HG02970 (cell line): ENCODE data around the gene CYS1.

Source experiments
- ATAC-seq: cut with Tn5 transposase; IDR thresholded peaks from one replicate; pipeline ENCODE4 v1.9.1; 2021; ENCODE audit warnings: mild to moderate bottlenecking, moderate library complexity, moderate number of reproducible peaks; ENCODE audit not compliant: unreplicated experiment, low FRiP score

CYS1 gene

DNA sequence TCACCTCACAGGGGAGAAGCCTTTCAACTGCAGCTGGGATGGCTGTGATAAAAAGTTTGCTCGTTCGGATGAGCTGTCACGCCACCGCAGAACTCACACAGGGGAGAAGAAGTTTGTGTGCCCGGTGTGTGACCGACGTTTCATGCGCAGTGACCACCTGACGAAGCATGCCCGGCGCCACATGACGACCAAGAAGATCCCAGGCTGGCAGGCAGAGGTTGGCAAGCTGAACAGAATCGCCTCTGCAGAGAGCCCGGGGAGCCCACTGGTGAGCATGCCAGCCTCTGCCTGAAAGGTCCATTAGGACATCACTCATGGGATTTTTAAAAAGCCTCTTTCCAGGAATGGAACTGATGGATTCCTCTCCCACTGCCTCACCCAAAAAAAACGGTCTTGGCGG is 28.0 kb downstream of the CYS1 start:
- ATAC-seq: no peak

DNA sequence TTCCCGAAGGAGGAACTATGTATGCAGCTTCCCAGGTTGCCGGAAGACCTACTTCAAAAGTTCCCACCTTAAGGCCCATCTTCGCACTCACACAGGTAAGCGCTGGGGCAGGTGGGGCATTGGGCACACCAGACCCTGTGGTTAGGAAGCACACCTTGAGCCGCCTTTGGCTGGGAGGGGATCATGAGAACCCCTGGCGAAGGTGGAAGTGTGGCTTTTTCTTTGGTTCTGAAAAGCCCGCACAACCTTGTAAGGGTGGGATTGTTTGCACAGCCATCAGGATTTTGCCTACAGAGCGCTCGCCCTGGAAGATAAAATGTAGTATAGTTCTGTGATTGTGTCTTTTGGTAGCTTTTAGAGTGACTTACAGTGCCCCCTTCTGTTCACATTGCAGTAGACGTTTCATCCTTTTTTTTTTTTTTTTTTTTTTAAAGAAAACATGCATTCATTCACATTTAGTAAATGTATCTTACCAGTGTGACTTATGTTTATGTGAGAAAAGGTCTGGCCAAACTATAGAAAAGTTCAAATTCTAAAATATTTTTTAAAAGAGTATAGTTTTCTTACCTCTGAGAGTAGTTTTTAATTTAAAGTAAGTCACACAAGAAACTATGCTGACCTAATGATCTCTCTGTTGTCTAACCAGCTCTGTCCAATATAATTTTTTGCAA is 31.6 kb downstream of the CYS1 start:
- no peak for ATAC-seq

GRCh38 chr2:10047616-10048500 is 32.4 kb downstream of the CYS1 start:
- ATAC-seq: no peak

DNA sequence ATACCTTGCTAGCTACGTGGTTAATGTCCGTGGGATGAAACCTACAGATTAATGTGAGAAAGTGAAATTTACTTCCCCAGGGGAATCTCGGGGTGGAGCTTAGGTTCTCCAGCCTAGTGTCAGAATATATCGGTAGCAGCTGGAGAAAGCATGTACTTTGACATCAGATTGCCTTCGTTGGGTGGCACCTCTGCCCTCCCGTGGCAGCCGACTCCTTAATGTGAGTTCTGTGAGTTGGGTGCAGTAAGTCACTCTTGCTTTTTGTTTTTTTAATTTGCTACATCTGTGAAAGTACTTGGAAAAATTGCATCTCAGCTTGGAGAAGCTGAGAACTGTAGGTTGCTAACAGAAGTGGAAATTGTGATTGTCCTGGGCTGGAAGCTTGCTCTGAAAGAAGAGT is 33.3 kb downstream of the CYS1 start:
- no peak for ATAC-seq

DNA sequence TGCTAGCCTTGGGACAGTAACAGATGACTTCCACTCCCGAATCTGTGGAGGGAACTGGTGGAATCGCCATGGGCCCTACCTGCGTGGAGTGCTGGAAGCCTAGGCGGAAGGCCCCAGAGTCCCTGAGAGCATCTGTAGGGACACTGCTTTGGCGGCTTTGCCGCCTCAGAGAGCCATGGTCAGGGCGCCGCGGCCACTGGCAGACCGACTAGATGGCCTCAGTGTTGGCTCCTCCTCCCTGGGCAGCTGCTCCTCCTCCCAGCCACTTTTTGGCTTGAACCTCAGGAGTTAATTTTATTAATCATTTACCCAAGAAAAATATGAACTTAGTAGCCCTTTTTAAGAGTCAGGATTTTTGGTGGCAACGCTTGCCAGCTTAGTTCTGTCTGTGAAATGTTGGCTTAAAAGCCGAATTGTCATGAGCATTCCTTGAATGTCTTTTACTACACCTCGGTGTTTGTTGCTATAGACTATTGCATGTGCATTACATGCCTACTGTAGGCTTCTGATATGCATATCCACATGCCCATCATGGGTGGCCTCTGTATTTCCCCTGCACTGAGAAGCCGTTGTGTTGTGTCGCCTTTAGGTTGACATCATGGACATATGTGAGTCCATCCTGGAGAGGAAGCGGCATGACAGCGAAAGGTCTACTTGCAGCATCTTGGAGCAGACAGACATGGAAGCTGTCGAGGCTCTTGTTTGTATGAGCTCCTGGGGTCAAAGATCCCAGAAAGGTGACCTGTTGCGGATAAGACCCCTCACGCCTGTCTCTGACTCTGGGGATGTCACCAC is 34.5 kb downstream of the CYS1 start:
- ATAC-seq: no peak

DNA sequence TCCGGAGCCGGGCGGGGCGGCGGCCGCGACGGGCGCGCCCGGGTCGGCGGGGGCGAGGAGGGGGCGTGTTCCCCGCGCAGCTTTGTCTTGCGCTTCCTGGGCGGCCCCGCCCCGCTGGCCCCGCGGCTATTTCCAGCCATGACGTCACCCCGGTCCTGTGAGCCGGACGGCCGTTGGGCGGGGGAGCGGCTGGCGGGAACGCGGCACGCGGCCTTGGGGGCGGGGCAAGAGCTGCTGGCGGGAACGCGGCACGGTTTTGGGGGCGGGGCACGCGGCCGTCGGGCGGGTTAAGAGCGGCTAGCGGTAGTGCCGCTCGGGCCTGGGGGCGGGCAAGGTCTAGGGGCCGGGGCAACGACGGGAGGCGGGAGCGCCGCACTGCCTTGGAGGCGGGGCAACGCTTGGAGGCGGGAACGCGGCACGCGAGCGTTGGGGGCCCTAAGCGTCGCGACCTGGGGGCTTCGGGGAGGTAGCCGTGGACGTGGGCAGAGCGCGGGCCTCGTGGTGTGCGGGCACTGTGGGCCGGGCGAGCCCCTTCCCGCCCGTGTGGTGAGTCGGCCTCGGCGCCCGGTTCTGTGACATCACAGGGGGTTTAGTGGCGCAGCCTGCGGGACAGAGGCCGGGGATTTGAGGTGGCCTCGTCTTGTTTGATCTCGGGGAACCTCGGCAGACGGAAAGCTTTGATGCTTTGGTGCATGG is 36.2 kb downstream of the CYS1 start:
- ATAC-seq: peak; percentile 64

GRCh38 chr2:10043256-10043905 is 36.8 kb downstream of the CYS1 start, which contains the start of gene KLF11:
Gene KLF11, plus strand, starts transcription at chr2:10043550. Its CDS starts 167 bp downstream, at chr2:10043717.
- peak; percentile 66 for ATAC-seq

DNA sequence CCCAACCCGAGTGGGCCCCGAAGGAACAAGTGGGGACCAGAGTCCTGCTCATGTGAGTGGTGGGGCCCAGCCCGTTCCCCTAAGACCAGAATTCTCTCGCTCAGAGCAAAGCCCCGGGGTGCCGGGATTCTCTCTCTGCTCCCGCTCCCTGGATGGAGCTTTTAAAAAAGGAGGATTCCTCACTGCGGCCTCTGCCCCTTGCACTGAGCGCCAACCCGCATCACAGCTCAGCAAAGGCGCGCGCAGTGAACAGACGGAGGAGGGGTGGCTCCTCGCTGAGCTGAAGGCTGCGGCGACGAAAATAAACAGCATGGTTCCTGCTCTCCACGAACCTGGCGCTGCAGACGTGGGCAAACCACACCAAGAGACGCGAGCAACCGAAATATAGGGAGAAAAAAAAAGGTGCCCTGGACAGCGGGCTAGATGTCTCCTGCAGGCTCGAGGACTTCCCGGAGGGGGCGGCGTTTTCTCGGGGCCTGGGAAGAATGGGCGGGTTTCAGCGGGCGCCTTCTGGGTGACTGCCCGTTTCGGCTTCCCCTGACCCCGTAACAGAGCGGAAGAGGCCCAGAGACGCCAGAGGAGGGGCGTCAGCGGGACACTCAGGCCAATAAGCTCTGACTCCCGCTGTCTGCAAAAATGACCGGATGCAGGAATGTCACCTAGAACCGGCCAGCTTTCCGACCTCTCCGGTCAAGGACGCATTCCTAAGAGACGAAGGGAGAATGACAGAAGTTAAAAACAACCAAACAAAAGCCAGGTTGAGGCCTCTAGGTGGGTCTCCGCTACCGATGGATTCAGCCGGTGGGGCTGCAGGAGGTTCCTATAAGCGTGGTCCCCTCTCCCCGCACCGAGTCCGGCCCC is 37.7 kb downstream of the CYS1 start:
- no peak for ATAC-seq

GRCh38 chr2:10041711-10042110 is 38.5 kb downstream of the CYS1 start:
- ATAC-seq: no peak

DNA sequence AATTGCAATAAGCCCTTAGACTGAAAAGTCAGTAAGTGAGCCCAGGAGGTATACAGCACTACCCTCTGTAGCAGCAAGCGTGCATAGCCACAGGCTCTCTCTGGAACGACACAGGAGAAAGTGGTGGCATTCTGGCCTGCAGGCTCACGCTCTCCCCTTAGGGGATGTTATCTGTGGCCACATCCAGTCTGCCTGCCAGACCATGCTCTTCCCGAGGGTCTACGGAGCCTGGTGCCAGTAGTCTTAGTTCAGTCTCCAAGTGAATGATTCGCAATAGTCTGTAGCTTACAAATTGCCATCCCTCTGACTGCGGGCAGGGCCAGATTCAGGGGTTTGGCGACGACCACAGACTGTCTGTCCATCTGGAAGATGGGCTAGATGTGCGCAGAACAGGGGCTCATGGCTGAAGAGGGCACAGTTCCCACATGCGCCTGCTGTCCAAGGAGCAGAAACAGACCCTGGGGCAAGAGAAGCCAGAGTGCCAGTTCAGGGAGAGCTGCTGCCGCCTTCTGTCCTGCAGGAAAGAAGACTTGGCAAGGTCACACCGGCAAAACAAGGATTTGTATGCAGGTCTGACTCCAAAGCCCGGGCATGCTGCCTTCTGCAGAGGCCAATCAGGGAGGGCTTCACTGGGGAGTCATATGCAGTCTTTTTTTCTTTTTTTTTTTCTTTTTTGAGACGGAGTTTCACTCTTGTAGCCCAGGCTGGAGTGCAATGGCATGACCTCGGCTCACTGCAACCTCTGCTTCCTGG is 40.4 kb downstream of the CYS1 start:
- no peak for ATAC-seq

DNA sequence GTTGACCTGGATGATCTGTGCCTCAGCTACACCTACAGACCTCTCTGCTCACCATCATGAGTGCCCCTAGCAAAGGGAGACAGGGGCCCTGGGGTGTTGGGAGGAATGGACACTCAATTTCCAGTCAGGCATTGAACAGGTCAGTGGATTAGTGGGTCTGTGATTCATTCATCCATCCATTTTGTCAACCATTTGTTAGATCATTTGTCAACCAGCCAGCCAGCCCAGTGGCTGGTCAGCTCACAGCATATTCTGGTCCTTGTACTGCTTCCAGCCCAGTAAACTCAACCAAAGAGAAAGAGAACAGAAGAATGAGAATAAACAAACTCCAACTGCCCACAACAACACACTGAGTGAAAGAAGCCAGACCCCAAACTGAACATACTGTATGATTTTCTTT is 41.5 kb downstream of the CYS1 start:
- no peak for ATAC-seq

GRCh38 chr2:10038123-10038522 is 42.1 kb downstream of the CYS1 start:
- no peak for ATAC-seq

GRCh38 chr2:10036095-10036884 is 43.9 kb downstream of the CYS1 start:
- no peak for ATAC-seq

- no peak for ATAC-seq
Observed at GRCh38 chr2:10035633-10036032, 44.6 kb downstream of the CYS1 start.

DNA sequence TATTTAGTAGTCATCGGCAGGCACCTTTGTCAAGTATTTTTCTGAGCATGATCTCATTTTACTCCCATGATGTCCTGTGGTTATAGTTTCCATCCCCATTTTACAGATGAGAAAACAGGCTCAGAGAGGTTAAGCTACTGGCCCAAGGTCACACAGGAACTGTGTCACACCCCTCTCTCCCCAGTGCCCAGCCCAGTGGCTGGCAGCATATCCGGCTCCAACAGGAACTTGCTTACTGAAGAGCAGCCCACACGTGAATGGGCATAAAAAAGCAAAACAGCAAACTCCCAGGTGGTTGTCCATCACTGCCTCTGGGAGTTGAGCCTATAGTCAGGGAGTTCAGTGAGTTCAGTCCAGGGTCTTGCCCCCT is 45.2 kb downstream of the CYS1 start:
- ATAC-seq: no peak

DNA sequence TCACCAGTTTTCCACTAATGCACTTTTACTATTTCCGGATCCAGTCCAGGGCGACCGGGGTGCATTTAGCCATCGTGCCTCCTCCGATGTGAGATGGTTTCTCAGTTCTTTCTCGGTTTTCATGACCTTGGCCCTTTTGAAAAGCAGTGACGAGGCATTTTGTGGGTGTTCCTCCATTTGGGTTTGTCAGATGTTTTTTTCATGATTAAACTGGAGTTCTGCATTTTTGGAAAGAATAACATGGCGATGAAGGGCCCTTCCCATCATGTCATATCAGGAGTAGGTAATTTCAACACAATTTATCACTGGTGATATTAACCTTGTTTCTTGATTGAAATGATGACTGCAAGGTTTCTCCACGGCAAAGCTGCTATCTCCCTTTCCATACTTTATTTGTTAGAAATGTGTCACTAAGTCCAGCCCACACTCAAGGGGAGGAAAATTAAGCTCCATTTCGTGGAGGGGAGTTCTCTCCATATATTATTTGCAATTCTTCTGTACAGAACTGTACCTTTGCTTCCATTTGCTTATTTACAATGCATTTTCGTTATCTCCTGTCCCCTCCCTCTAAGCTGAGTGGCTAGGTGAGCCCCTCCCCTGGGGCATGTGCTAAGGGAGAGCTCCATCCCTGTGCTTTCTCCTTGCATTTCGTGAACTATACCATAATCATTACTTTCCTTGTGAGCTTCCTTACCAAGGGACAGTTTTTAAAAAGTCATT is 45.7 kb downstream of the CYS1 start:
- ATAC-seq: no peak
